GM12891 (cell line): ENCODE data around the gene NUP210.

Source experiments
- PAX5 ChIP-seq: IDR thresholded peaks from 2 replicates; pipeline ENCODE4 v1.6.1; 2011; ENCODE audit warnings: low read length, moderate library complexity, mild to moderate bottlenecking; ENCODE audit not compliant: insufficient read depth, severe bottlenecking
- POLR2A ChIP-seq: IDR thresholded peaks from 2 replicates; pipeline ENCODE4 v1.6.1; 2011; ENCODE audit warnings: low read depth, low read length, control low read depth
- POLR2AphosphoS5 ChIP-seq: IDR thresholded peaks from 2 replicates; pipeline ENCODE4 v1.6.1; 2011; ENCODE audit warnings: low read depth, low read length, control low read depth
- POU2F2 ChIP-seq: IDR thresholded peaks from 2 replicates; pipeline ENCODE4 v1.6.1; 2011; ENCODE audit warnings: low read depth, mild to moderate bottlenecking, control low read depth, low read length, moderate library complexity
- SPI1 ChIP-seq: IDR thresholded peaks from 2 replicates; pipeline ENCODE4 v1.6.1; 2011; ENCODE audit warnings: low read depth, low read length, control low read depth
- TAF1 ChIP-seq: IDR thresholded peaks from 2 replicates; pipeline ENCODE4 v1.6.1; 2011; ENCODE audit warnings: low read depth, low read length, control low read depth

DNA sequence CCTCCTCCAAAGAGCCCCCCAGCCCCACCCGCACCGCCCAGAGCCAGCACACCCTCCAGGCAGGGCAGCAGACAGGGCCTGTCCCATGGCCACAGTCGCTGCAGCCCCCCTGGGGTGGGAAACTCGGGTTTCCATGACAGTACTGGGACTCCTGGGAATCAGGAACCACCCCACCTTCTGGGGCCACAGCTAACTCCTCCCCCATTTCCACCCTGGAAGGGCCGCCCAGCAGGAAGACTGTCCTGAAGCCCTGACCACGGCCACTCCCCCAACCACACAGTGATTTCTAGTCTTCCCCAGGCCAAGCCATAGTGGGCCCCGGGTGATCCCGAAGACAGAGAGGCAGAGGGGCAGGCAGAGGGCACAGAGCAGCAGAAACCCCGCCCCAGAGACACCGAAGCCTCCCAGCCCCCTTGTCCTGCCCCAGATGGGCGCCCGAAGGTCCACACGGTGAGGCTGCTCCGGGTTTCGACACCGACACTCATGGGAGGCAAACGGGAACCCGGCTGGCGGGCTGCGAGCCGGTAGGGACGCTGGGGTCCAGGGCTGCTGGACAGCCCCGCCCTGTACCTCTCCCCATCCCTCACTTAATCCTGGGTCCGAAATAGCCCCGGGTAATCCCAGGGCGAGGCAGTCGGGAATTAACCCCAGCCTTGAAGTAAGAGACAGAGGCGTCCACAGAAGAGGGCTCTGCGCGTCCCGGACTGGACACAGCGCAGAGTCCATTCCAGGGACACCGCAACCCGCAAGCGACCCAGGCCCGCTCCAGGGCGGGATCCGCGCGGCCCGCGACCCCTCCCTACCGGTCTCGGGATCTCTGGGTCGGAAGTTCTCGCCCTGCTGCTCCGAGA is 138.4 kb downstream of the NUP210 start:
- TF ChIP-seq POLR2AphosphoS5 (no peak), POLR2A (no peak), SPI1 (no peak), TAF1 (no peak), PAX5 (no peak), POU2F2 (no peak)
